Esophagus (tissue), 2 donors: ENCODE results near the gene WNT10A. TPM values are rescaled to one million over a fixed set of nuclear protein-coding genes. Genes with fewer than 3 reads are reported as not detected.
"Not testable (repeated sequence)": the region's sequence is repeated elsewhere in the genome, so short reads cannot be mapped to it uniquely, and the experiment has no call there.

ENCODE experiments used
- H3K27ac ChIP-seq, 2 donors: one replicate each; pipeline ENCODE4 v1.5.1; 2013; ENCODE audit warnings: low read depth in 2 of 2, mild to moderate bottlenecking in 2 of 2, inconsistent platforms in 1 of 2, low read length in 1 of 2, moderate library complexity in 1 of 2
- H3K27me3 ChIP-seq, 2 donors: one replicate each; pipeline ENCODE4 v1.6.1; 2013; ENCODE audit warnings: low read length in 2 of 2, control low read depth in 1 of 2, mild to moderate bottlenecking in 1 of 2; ENCODE audit not compliant: insufficient read depth in 2 of 2, control insufficient read depth in 1 of 2
- H3K36me3 ChIP-seq, 2 donors: one replicate each; pipeline ENCODE4 v1.6.1; 2013; ENCODE audit warnings: low read length in 1 of 2; ENCODE audit not compliant: control insufficient read depth in 2 of 2, insufficient read depth in 2 of 2
- H3K4me1 ChIP-seq, 2 donors: one replicate each; pipeline ENCODE4 v1.6.1; 2013; ENCODE audit warnings: low read length in 1 of 2; ENCODE audit not compliant: control insufficient read depth in 2 of 2, insufficient read depth in 2 of 2
- H3K4me3 ChIP-seq, 2 donors: one replicate each; pipeline ENCODE4 v1.5.1; 2013; ENCODE audit warnings: low read length in 2 of 2, mild to moderate bottlenecking in 2 of 2, low read depth in 1 of 2, moderate library complexity in 1 of 2
- H3K9me3 ChIP-seq, 2 donors: one replicate each; pipeline ENCODE4 v1.6.1; 2013; ENCODE audit warnings: mild to moderate bottlenecking in 2 of 2, low read depth in 1 of 2, low read length in 1 of 2, moderate library complexity in 1 of 2; ENCODE audit not compliant: control insufficient read depth in 2 of 2, insufficient read depth in 1 of 2
- WGBS, 2 donors: extraction: QIAGEN DNeasy Blood & Tissue Kit; methylation state at CpG; one replicate each; pipeline ENCODE4 v1.1.7; 2013; 5-methylcytosine and 5-hydroxymethylcytosine counted together
- polyA plus RNA-seq, 2 donors: library from polyadenylated mRNA; stranded (reverse); fragments of 200-250 nt; gene quantifications; one replicate each; pipeline ENCODE4 v1.2.3, GENCODE V29; 2013
- donor health status: healthy with polysubstance abuse.
- donor health status: Bipolar disorder and iron deficiency.

The WNT10A gene
- polyA plus RNA-seq, 2 donors, result 9.6 to 13.7 TPM

GRCh38 chr2:218910741-218911140, 30.1 kb downstream of the WNT10A start:
- no peak overlapping the region for H3K27ac ChIP-seq
- H3K36me3 ChIP-seq, result no peaks in the 10 kb centered on the region
- H3K27me3 ChIP-seq, result no peaks in the 10 kb centered on the region
- WGBS, 2 donors, result 89 to 93% methylated on average over 6 of the region's 6 CpGs
- H3K9me3 ChIP-seq, result no peaks in the 10 kb centered on the region
- no peak overlapping the region for H3K4me3 ChIP-seq
- peaks cover 0 to 2% of the 10 kb centered on the region in 2 donors for H3K4me1 ChIP-seq

- Histone ChIP-seq H3K4me3 (no peak overlapping the region), H3K9me3 (no peaks in the 10 kb centered on the region), H3K4me1 (no peaks in the 10 kb centered on the region), H3K27me3 (no peaks in the 10 kb centered on the region), H3K36me3 (no peaks in the 10 kb centered on the region), H3K27ac (no peak overlapping the region)
- 90 to 95% methylated on average over 1 of the region's 1 CpG for WGBS, 2 donors
Observed at GRCh38 chr2:218920504-218920903, 39.9 kb downstream of the WNT10A start.

- 86 to 88% methylated on average over 2 of the region's 2 CpGs for WGBS, 2 donors
- H3K9me3 ChIP-seq, result no peaks in the 10 kb centered on the region
- no peak overlapping the region for H3K27ac ChIP-seq
- no peak overlapping the region for H3K4me3 ChIP-seq
- no peaks in the 10 kb centered on the region for H3K27me3 ChIP-seq
- H3K36me3 ChIP-seq, result no peaks in the 10 kb centered on the region
- no peaks in the 10 kb centered on the region for H3K4me1 ChIP-seq
Observed at GRCh38 chr2:218924757-218925156, 44.1 kb downstream of the WNT10A start.

GRCh38 chr2:218925434-218925833, 44.8 kb downstream of the WNT10A start:
- H3K4me1 ChIP-seq, result no peaks in the 10 kb centered on the region
- no peaks in the 10 kb centered on the region for H3K36me3 ChIP-seq
- H3K9me3 ChIP-seq, result no peaks in the 10 kb centered on the region
- no peak overlapping the region for H3K27ac ChIP-seq
- WGBS, 2 donors, result 54 to 63% methylated on average over 2 of the region's 2 CpGs
- no peak overlapping the region for H3K4me3 ChIP-seq
- no peaks in the 10 kb centered on the region for H3K27me3 ChIP-seq

GRCh38 chr2:218927422-218927821, 46.8 kb downstream of the WNT10A start:
- Histone ChIP-seq H3K36me3 (no peaks in the 10 kb centered on the region), H3K27me3 (no peaks in the 10 kb centered on the region), H3K4me1 (no peaks in the 10 kb centered on the region), H3K4me3 (no peak overlapping the region), H3K27ac (no peak overlapping the region), H3K9me3 (no peaks in the 10 kb centered on the region)
- 60 to 66% methylated on average over 2 of the region's 2 CpGs for WGBS, 2 donors

GRCh38 chr2:218927876-218928275, 47.2 kb downstream of the WNT10A start:
- H3K36me3 ChIP-seq, result no peaks in the 10 kb centered on the region
- H3K4me3 ChIP-seq, result no peak overlapping the region
- H3K27ac ChIP-seq, result no peak overlapping the region
- H3K4me1 ChIP-seq, result no peaks in the 10 kb centered on the region
- H3K27me3 ChIP-seq, result no peaks in the 10 kb centered on the region
- 67 to 70% methylated on average over 4 of the region's 4 CpGs for WGBS, 2 donors
- H3K9me3 ChIP-seq, result no peaks in the 10 kb centered on the region

GRCh38 chr2:218930488-218930887, 49.8 kb downstream of the WNT10A start:
- not testable (repeated sequence) for H3K9me3 ChIP-seq, H3K4me1 ChIP-seq, H3K27ac ChIP-seq, H3K36me3 ChIP-seq, H3K4me3 ChIP-seq, H3K27me3 ChIP-seq
- 94% methylated on average over 5 to 9 of the region's 10 CpGs for WGBS, 2 donors

GRCh38 chr2:218931751-218932150, 51.1 kb downstream of the WNT10A start:
- H3K36me3 ChIP-seq, H3K27ac ChIP-seq, H3K4me1 ChIP-seq, H3K9me3 ChIP-seq, H3K27me3 ChIP-seq, H3K4me3 ChIP-seq: not testable (repeated sequence)
- 95 to 97% methylated on average over 11 to 25 of the region's 25 CpGs for WGBS, 2 donors

Other genes starting within 250 kb of the WNT10A start
- 10 to 100 TPM in 1 of 2 donors, 1 to 10 TPM in 1; 5.3 to 10.1 TPM for gene ZNF142, start 221.2 kb upstream of the WNT10A start, polyA plus RNA-seq
- 10 to 100 TPM; 38.5 to 53.8 TPM for gene BCS1L, start 221.2 kb upstream of the WNT10A start, polyA plus RNA-seq
- 10 to 100 TPM; 18.2 to 20.5 TPM for gene RNF25, start 208.8 kb upstream of the WNT10A start, polyA plus RNA-seq
- 10 to 100 TPM; 10.8 to 20.7 TPM for gene STK36, start 208.8 kb upstream of the WNT10A start, polyA plus RNA-seq
- gene TTLL4, start 170.0 kb upstream of the WNT10A start, polyA plus RNA-seq, result 10 to 100 TPM; 11.5 to 20.0 TPM
- 1 to 10 TPM; 3.3 to 5.4 TPM for gene CYP27A1, start 98.7 kb upstream of the WNT10A start, polyA plus RNA-seq
- gene PRKAG3, start 49.0 kb upstream of the WNT10A start, polyA plus RNA-seq, result under 1 TPM in 1 of 2 donors, not detected in 1; 0.02 TPM
- under 1 TPM; 0.31 to 0.76 TPM for gene WNT6, start 21.0 kb upstream of the WNT10A start, polyA plus RNA-seq
- gene CDK5R2, start 78.8 kb downstream of the WNT10A start, polyA plus RNA-seq, result not detected
- gene FEV, start 104.3 kb downstream of the WNT10A start, polyA plus RNA-seq, result not detected
- gene CRYBA2, start 112.6 kb downstream of the WNT10A start, polyA plus RNA-seq, result under 1 TPM; 0.47 to 0.49 TPM
- under 1 TPM in 1 of 2 donors, not detected in 1; 0.01 TPM for gene CFAP65, start 160.7 kb downstream of the WNT10A start, polyA plus RNA-seq
- under 1 TPM; 0.06 to 0.31 TPM for gene IHH, start 180.1 kb downstream of the WNT10A start, polyA plus RNA-seq